Activated CD8-positive, alpha-beta memory T cell treated with anti-CD3 and anti-CD28 coated beads for 48 hours (primary cell): Measurements from ENCODE around the gene HDAC4.
"Not testable (repeated sequence)": the region's sequence is repeated elsewhere in the genome, so short reads cannot be mapped to it uniquely, and the experiment has no call there.

Experiments used
- DNase-seq, 3 experiments: peaks; one replicate each; pipeline ENCODE4 v3.0.0-alpha.2; 2020; ENCODE audit warnings: low read depth in 2 of 3, low spot score in 2 of 3

The HDAC4 gene

GRCh38 chr2:239077260-239077659, 323.6 kb downstream of the HDAC4 start:
- DNase-seq = no peak

- no peak for DNase-seq
Measured at GRCh38 chr2:239075918-239076758, 324.7 kb downstream of the HDAC4 start.

GRCh38 chr2:239073745-239074530, 326.9 kb downstream of the HDAC4 start:
- no peak for DNase-seq

- no peak for DNase-seq
Measured at GRCh38 chr2:239073270-239073669, 327.6 kb downstream of the HDAC4 start.

- DNase-seq = no peak
Measured at GRCh38 chr2:239072786-239073185, 328.0 kb downstream of the HDAC4 start.

- DNase-seq = no peak
Measured at GRCh38 chr2:239070466-239070865, 330.4 kb downstream of the HDAC4 start.

GRCh38 chr2:239069362-239070333, 331.2 kb downstream of the HDAC4 start:
- DNase-seq = not testable (repeated sequence)

GRCh38 chr2:239068411-239068810, 332.4 kb downstream of the HDAC4 start:
- DNase-seq = no peak

- no peak for DNase-seq
Measured at GRCh38 chr2:239067196-239067865, 333.5 kb downstream of the HDAC4 start.

- DNase-seq = no peak
Measured at GRCh38 chr2:239066597-239066996, 334.2 kb downstream of the HDAC4 start.

GRCh38 chr2:239065962-239066361, 334.9 kb downstream of the HDAC4 start:
- DNase-seq = no peak

- no peak for DNase-seq
Measured at GRCh38 chr2:239065537-239065936, 335.3 kb downstream of the HDAC4 start.

- no peak for DNase-seq
Measured at GRCh38 chr2:239064891-239065290, 335.9 kb downstream of the HDAC4 start.

GRCh38 chr2:239064253-239064652, 336.6 kb downstream of the HDAC4 start:
- DNase-seq = no peak

- DNase-seq = no peak
Measured at GRCh38 chr2:239062743-239063142, 338.1 kb downstream of the HDAC4 start.

GRCh38 chr2:239061824-239062570, 338.8 kb downstream of the HDAC4 start:
- DNase-seq = no peak

- no peak for DNase-seq
Measured at GRCh38 chr2:239061121-239061666, 339.6 kb downstream of the HDAC4 start.

GRCh38 chr2:239060676-239061075, 340.1 kb downstream of the HDAC4 start:
- no peak for DNase-seq

- DNase-seq = no peak
Measured at GRCh38 chr2:239059854-239060253, 341.0 kb downstream of the HDAC4 start.

GRCh38 chr2:239058766-239059165, 342.1 kb downstream of the HDAC4 start:
- DNase-seq = no peak
